Measurements from ENCODE around the gene DYNC2LI1. TPM values are rescaled to one million over a fixed set of nuclear protein-coding genes. Genes with fewer than 3 reads are reported as not detected.
A peak's percentile ranks its signal among the peaks of the same experiment; 100 is the strongest.

Gene DYNC2LI1
- polyA plus RNA-seq, 1 donor = 40.1 TPM

- H3K27ac ChIP-seq (ENCODE audit: low read length) = no peak overlapping the region
- DNase-seq = no peak
Observed at GRCh38 chr2:43759195-43759594, 14.6 kb upstream of the DYNC2LI1 start.

GRCh38 chr2:43762286-43762685, 11.6 kb upstream of the DYNC2LI1 start:
- Histone ChIP-seq H3K4me3 (ENCODE audit: low read length) (no peak overlapping the region), H3K36me3 (ENCODE audit: control insufficient read depth, insufficient read depth, low read length) (no peaks in the 10 kb centered on the region), H3K27ac (ENCODE audit: low read length) (no peak overlapping the region), H3K9me3 (ENCODE audit: control insufficient read depth, low read depth, low read length) (no peaks in the 10 kb centered on the region), H3K4me1 (ENCODE audit: control insufficient read depth, insufficient read depth, low read length) (peaks cover 11% of the 10 kb centered on the region), H3K27me3 (ENCODE audit: control insufficient read depth, insufficient read depth, low read length) (no peaks in the 10 kb centered on the region)
- no peak for DNase-seq
- WGBS (ENCODE audit: insufficient coverage, low lambda C conversion rate) = 10% methylated on average over 2 of the region's 3 CpGs

More at GRCh38 chr2:43759195-43759594, 14.6 kb upstream of the DYNC2LI1 start:
- Histone ChIP-seq H3K9me3 (ENCODE audit: control insufficient read depth, low read depth, low read length) (no peaks in the 10 kb centered on the region), H3K27me3 (ENCODE audit: control insufficient read depth, insufficient read depth, low read length) (no peaks in the 10 kb centered on the region), H3K4me3 (ENCODE audit: low read length) (no peak overlapping the region), H3K4me1 (ENCODE audit: control insufficient read depth, insufficient read depth, low read length) (no peaks in the 10 kb centered on the region), H3K36me3 (ENCODE audit: control insufficient read depth, insufficient read depth, low read length) (no peaks in the 10 kb centered on the region)

- Histone ChIP-seq H3K27ac (ENCODE audit: low read length) (no peak overlapping the region), H3K27me3 (ENCODE audit: control insufficient read depth, insufficient read depth, low read length) (no peaks in the 10 kb centered on the region), H3K4me1 (ENCODE audit: control insufficient read depth, insufficient read depth, low read length) (peaks cover 11% of the 10 kb centered on the region), H3K36me3 (ENCODE audit: control insufficient read depth, insufficient read depth, low read length) (no peaks in the 10 kb centered on the region), H3K9me3 (ENCODE audit: control insufficient read depth, low read depth, low read length) (no peaks in the 10 kb centered on the region), H3K4me3 (ENCODE audit: low read length) (no peak overlapping the region)
- no CpG with 5 or more reads among the region's 2 CpGs for WGBS (ENCODE audit: insufficient coverage, low lambda C conversion rate)
- DNase-seq = no peak
Observed at GRCh38 chr2:43763091-43763490, 10.7 kb upstream of the DYNC2LI1 start.

- DNase-seq = peak in 1 of 2 donors; percentile 71
- H3K27ac ChIP-seq (ENCODE audit: low read length) = peak overlapping the region; percentile 19
- H3K4me3 ChIP-seq (ENCODE audit: low read length) = no peak overlapping the region
- no peaks in the 10 kb centered on the region for H3K27me3 ChIP-seq (ENCODE audit: control insufficient read depth, insufficient read depth, low read length)
- peaks cover 11% of the 10 kb centered on the region for H3K4me1 ChIP-seq (ENCODE audit: control insufficient read depth, insufficient read depth, low read length)
- H3K9me3 ChIP-seq (ENCODE audit: control insufficient read depth, low read depth, low read length) = no peaks in the 10 kb centered on the region
- H3K36me3 ChIP-seq (ENCODE audit: control insufficient read depth, insufficient read depth, low read length) = no peaks in the 10 kb centered on the region
- WGBS (ENCODE audit: insufficient coverage, low lambda C conversion rate) = 17% methylated on average over 1 of the region's 1 CpG
Observed at GRCh38 chr2:43764086-43764705, 9.6 kb upstream of the DYNC2LI1 start.

GRCh38 chr2:43766006-43766405, 7.8 kb upstream of the DYNC2LI1 start:
- H3K9me3 ChIP-seq (ENCODE audit: control insufficient read depth, low read depth, low read length) = no peaks in the 10 kb centered on the region
- DNase-seq = no peak
- no peak overlapping the region for H3K4me3 ChIP-seq (ENCODE audit: low read length)
- H3K27ac ChIP-seq (ENCODE audit: low read length) = no peak overlapping the region
- WGBS (ENCODE audit: insufficient coverage, low lambda C conversion rate) = 40% methylated on average over 1 of the region's 4 CpGs
- no peaks in the 10 kb centered on the region for H3K27me3 ChIP-seq (ENCODE audit: control insufficient read depth, insufficient read depth, low read length)
- H3K36me3 ChIP-seq (ENCODE audit: control insufficient read depth, insufficient read depth, low read length) = no peaks in the 10 kb centered on the region
- peaks cover 11% of the 10 kb centered on the region for H3K4me1 ChIP-seq (ENCODE audit: control insufficient read depth, insufficient read depth, low read length)

GRCh38 chr2:43774617-43775016, 778 bp downstream of the DYNC2LI1 start:
- H3K27ac ChIP-seq (ENCODE audit: low read length) = peak overlapping the region; percentile 91
- WGBS (ENCODE audit: insufficient coverage, low lambda C conversion rate) = 0% methylated on average over 2 of the region's 7 CpGs
- no peaks in the 10 kb centered on the region for H3K4me1 ChIP-seq (ENCODE audit: control insufficient read depth, insufficient read depth, low read length)
- H3K9me3 ChIP-seq (ENCODE audit: control insufficient read depth, low read depth, low read length) = no peaks in the 10 kb centered on the region
- no peak for DNase-seq
- H3K4me3 ChIP-seq (ENCODE audit: low read length) = peak overlapping the region; percentile 74
- no peaks in the 10 kb centered on the region for H3K27me3 ChIP-seq (ENCODE audit: control insufficient read depth, insufficient read depth, low read length)
- H3K36me3 ChIP-seq (ENCODE audit: control insufficient read depth, insufficient read depth, low read length) = peaks cover 10% of the 10 kb centered on the region

GRCh38 chr2:43776324-43776723, 2.5 kb downstream of the DYNC2LI1 start:
- H3K4me3 ChIP-seq (ENCODE audit: low read length) = no peak overlapping the region
- H3K27me3 ChIP-seq (ENCODE audit: control insufficient read depth, insufficient read depth, low read length) = no peaks in the 10 kb centered on the region
- H3K4me1 ChIP-seq (ENCODE audit: control insufficient read depth, insufficient read depth, low read length) = no peaks in the 10 kb centered on the region
- peaks cover 15% of the 10 kb centered on the region for H3K36me3 ChIP-seq (ENCODE audit: control insufficient read depth, insufficient read depth, low read length)
- 100% methylated on average over 1 of the region's 1 CpG for WGBS (ENCODE audit: insufficient coverage, low lambda C conversion rate)
- H3K27ac ChIP-seq (ENCODE audit: low read length) = no peak overlapping the region
- H3K9me3 ChIP-seq (ENCODE audit: control insufficient read depth, low read depth, low read length) = no peaks in the 10 kb centered on the region
- DNase-seq = no peak

- H3K36me3 ChIP-seq (ENCODE audit: control insufficient read depth, insufficient read depth, low read length) = peaks cover 15% of the 10 kb centered on the region
- no peaks in the 10 kb centered on the region for H3K27me3 ChIP-seq (ENCODE audit: control insufficient read depth, insufficient read depth, low read length)
- no peaks in the 10 kb centered on the region for H3K4me1 ChIP-seq (ENCODE audit: control insufficient read depth, insufficient read depth, low read length)
- H3K4me3 ChIP-seq (ENCODE audit: low read length) = no peak overlapping the region
- no peak overlapping the region for H3K27ac ChIP-seq (ENCODE audit: low read length)
- WGBS (ENCODE audit: insufficient coverage, low lambda C conversion rate) = no CpG with 5 or more reads among the region's 8 CpGs
- no peaks in the 10 kb centered on the region for H3K9me3 ChIP-seq (ENCODE audit: control insufficient read depth, low read depth, low read length)
- no peak for DNase-seq
Observed at GRCh38 chr2:43777306-43777926, 3.6 kb downstream of the DYNC2LI1 start.

- H3K36me3 ChIP-seq (ENCODE audit: control insufficient read depth, insufficient read depth, low read length) = peaks cover 15% of the 10 kb centered on the region
- DNase-seq = no peak
- no CpG with 5 or more reads among the region's 8 CpGs for WGBS (ENCODE audit: insufficient coverage, low lambda C conversion rate)
- no peak overlapping the region for H3K27ac ChIP-seq (ENCODE audit: low read length)
- no peak overlapping the region for H3K4me3 ChIP-seq (ENCODE audit: low read length)
- no peaks in the 10 kb centered on the region for H3K4me1 ChIP-seq (ENCODE audit: control insufficient read depth, insufficient read depth, low read length)
- no peaks in the 10 kb centered on the region for H3K9me3 ChIP-seq (ENCODE audit: control insufficient read depth, low read depth, low read length)
- no peaks in the 10 kb centered on the region for H3K27me3 ChIP-seq (ENCODE audit: control insufficient read depth, insufficient read depth, low read length)
Observed at GRCh38 chr2:43778233-43778632, 4.4 kb downstream of the DYNC2LI1 start.

- H3K27me3 ChIP-seq (ENCODE audit: control insufficient read depth, insufficient read depth, low read length) = no peaks in the 10 kb centered on the region
- H3K27ac ChIP-seq (ENCODE audit: low read length) = no peak overlapping the region
- H3K36me3 ChIP-seq (ENCODE audit: control insufficient read depth, insufficient read depth, low read length) = peaks cover 27% of the 10 kb centered on the region
- no peaks in the 10 kb centered on the region for H3K9me3 ChIP-seq (ENCODE audit: control insufficient read depth, low read depth, low read length)
- H3K4me3 ChIP-seq (ENCODE audit: low read length) = no peak overlapping the region
- H3K4me1 ChIP-seq (ENCODE audit: control insufficient read depth, insufficient read depth, low read length) = no peaks in the 10 kb centered on the region
- DNase-seq = no peak
Observed at GRCh38 chr2:43787895-43788294, 14.1 kb downstream of the DYNC2LI1 start.

- peaks cover 29% of the 10 kb centered on the region for H3K36me3 ChIP-seq (ENCODE audit: control insufficient read depth, insufficient read depth, low read length)
- H3K27me3 ChIP-seq (ENCODE audit: control insufficient read depth, insufficient read depth, low read length) = no peaks in the 10 kb centered on the region
- H3K27ac ChIP-seq (ENCODE audit: low read length) = no peak overlapping the region
- no peak overlapping the region for H3K4me3 ChIP-seq (ENCODE audit: low read length)
- no peaks in the 10 kb centered on the region for H3K9me3 ChIP-seq (ENCODE audit: control insufficient read depth, low read depth, low read length)
- no CpG with 5 or more reads among the region's 1 CpG for WGBS (ENCODE audit: insufficient coverage, low lambda C conversion rate)
- no peak for DNase-seq
- H3K4me1 ChIP-seq (ENCODE audit: control insufficient read depth, insufficient read depth, low read length) = no peaks in the 10 kb centered on the region
Observed at GRCh38 chr2:43788646-43789045, 14.8 kb downstream of the DYNC2LI1 start.
